ENCODE data around the gene GNG2. TPM values are rescaled to one million over a fixed set of nuclear protein-coding genes. Genes with fewer than 3 reads are reported as not detected.
A peak's percentile ranks its signal among the peaks of the same experiment; 100 is the strongest.

Gene GNG2
- total and polyA plus RNA-seq, 11 donors: 3.1 to 29.2 (median 7.0) TPM

GRCh38 chr14:51959928-51960327 lies 99.5 kb downstream of the GNG2 start:
- H3K4me3 ChIP-seq: no peak overlapping the region
- ATAC-seq (no peak), DNase-seq (no peak)
- WGBS, 4 donors: 93 to 99% (median 96%) methylated on average over 1 of the region's 1 CpG
- intact Hi-C loops (cut with DNase I): loop anchor here in 2 of 10 donors (10.0 kb wide), 2 partner anchors 115 to 155 kb away; no protein-coding TSS in a partner anchor
- H3K9me3 ChIP-seq: peaks cover 0 to 38% (median 17%) of the 10 kb centered on the region in 12 donors
- no peak overlapping the region for H3K27ac ChIP-seq
- H3K4me1 ChIP-seq: peaks cover 0 to 24% (median 4%) of the 10 kb centered on the region in 12 donors
- peaks cover 0 to 10% (median 0%) of the 10 kb centered on the region in 9 donors for H3K36me3 ChIP-seq
- TF ChIP-seq CTCF (IDR thresholded peaks at IDR 0.05): no peak
- no peak for TF ChIP-seq POLR2A (IDR thresholded peaks at IDR 0.05)
- no peaks in the 10 kb centered on the region for H3K27me3 ChIP-seq

- Histone ChIP-seq H3K4me1 (peaks cover 0 to 24% (median 4%) of the 10 kb centered on the region in 12 donors), H3K36me3 (peaks cover 0 to 10% (median 0%) of the 10 kb centered on the region in 9 donors), H3K27me3 (no peaks in the 10 kb centered on the region), H3K4me3 (no peak overlapping the region), H3K27ac (no peak overlapping the region), H3K9me3 (peaks cover 0 to 38% (median 17%) of the 10 kb centered on the region in 12 donors)
- DNase-seq (no peak), ATAC-seq (no peak)
- TF ChIP-seq CTCF (IDR thresholded peaks at IDR 0.05) (no peak), POLR2A (IDR thresholded peaks at IDR 0.05) (no peak)
- intact Hi-C loops (cut with DNase I): loop anchor here in 1 of 10 donors (10.0 kb wide), 1 partner anchor 116 kb away; no protein-coding TSS in a partner anchor
Observed at GRCh38 chr14:51960866-51961265, 100.5 kb downstream of the GNG2 start.

- peaks cover 0 to 31% (median 14%) of the 10 kb centered on the region in 12 donors for H3K9me3 ChIP-seq
- peaks cover 0 to 24% (median 4%) of the 10 kb centered on the region in 12 donors for H3K4me1 ChIP-seq
- peaks cover 0 to 3% (median 0%) of the 10 kb centered on the region in 9 donors for H3K27me3 ChIP-seq
Observed at GRCh38 chr14:51962711-51963110, 102.3 kb downstream of the GNG2 start.

More at GRCh38 chr14:51962711-51963110, 102.3 kb downstream of the GNG2 start:
- intact Hi-C loops (cut with DNase I): loop anchor here in 1 of 10 donors (10.0 kb wide), 1 partner anchor 118 kb away; no protein-coding TSS in a partner anchor
- peak overlapping the region in 1 of 12 donors; percentile 28 for H3K4me3 ChIP-seq
- ATAC-seq: peak in 1 of 4 donors; percentile 31
- WGBS, 4 donors: 30 to 50% (median 32%) methylated on average over 2 to 3 of the region's 3 CpGs
- no peak for TF ChIP-seq CTCF (IDR thresholded peaks at IDR 0.05)
- TF ChIP-seq POLR2A (IDR thresholded peaks at IDR 0.05): no peak
- no peak for DNase-seq
- peaks cover 0 to 10% (median 0%) of the 10 kb centered on the region in 9 donors for H3K36me3 ChIP-seq
- H3K27ac ChIP-seq: peak overlapping the region in 4 of 12 donors; percentile 1 to 34 (median 19)
